HG03354 (cell line): Measurements from ENCODE around the gene GOLGA5.
"Not testable (repeated sequence)": the region's sequence is repeated elsewhere in the genome, so short reads cannot be mapped to it uniquely, and the experiment has no call there.

Source experiments
- ATAC-seq: cut with Tn5 transposase; IDR thresholded peaks from one replicate; pipeline ENCODE4 v1.9.1; 2021; ENCODE audit warnings: mild to moderate bottlenecking; ENCODE audit not compliant: unreplicated experiment, poor library complexity, severe bottlenecking

Gene GOLGA5

DNA sequence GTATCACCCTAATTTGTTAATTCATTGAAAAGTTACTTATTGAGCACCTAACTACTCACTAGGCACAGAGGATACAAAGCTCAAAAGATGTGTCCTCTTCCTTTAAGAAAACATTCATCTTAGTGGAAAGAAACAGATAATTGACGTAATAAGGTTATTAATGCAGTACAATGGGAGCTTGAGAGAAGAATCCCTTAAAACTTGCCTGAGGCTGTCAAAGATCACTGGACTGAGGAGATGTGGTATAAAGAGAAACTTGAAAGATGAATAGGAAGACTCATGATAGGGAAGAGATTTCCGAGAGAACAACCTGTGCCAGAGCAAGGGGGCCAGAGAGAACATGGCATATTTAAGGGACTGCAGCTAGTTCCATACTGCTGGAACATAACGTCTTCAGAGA, 19.1 kb downstream of the GOLGA5 start:
- no peak for ATAC-seq

DNA sequence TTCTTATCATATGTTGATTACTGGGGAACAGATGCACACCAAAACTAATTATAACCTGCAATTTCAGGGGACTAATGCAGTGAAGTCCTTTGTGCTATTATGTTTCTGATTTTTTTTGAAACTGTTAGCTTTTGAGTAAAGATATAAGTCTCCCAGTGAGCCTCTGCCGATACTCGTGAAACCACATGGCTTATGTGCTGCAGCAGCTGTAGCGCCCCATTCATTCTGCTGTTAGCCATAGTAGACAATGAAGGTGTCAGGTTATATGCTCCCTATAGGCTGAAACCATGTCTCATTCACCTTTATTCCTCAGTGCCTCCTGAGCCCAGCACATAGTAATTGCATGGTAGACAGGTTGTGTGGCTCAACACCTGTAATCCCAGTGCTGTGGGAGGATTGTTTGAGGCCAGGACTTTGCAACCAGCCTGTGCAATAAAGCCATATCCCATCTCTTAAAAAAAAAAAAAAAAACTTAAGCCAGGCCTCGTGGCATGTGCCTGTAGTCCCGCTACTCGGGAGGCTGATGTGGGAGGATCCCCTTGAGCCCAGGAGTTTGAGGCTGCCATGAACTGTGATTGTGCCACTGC, 25.0 kb downstream of the GOLGA5 start:
- ATAC-seq = no peak

- ATAC-seq = not testable (repeated sequence)
Observed at GRCh38 chr14:92819680-92820535, 25.8 kb downstream of the GOLGA5 start.

DNA sequence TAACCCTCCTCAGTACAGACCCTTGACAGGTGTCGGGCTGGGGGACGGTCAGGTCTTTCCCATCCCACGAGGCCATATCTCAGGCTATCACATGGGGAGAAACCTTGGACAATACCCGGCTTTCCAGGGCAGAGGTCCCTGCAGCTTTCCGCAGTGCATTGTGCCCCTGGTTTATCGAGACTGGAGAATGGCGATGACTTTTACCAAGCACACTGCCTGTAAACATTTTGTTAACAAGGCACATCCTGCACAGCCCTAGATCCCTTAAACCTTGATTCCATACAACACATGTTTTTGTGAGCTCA, 26.4 kb downstream of the GOLGA5 start:
- ATAC-seq = not testable (repeated sequence)

DNA sequence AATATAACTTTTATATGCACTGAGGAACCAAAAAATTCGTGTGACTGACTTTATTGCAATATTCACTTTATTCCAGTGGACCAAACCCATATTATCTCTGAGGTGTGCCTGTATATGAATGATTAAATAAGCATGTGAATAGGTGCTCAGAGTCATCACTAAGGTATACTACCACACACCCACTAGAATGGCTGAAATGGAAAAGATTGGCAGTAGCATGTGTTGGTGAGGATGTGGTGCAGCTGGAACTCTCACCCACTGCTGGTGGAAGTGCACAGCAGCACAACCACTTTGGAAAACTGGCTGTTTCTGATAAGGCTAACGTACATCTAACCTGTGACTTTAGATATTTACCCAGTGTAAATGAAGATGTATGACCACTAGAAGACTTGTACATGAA, 36.8 kb downstream of the GOLGA5 start:
- ATAC-seq = no peak

DNA sequence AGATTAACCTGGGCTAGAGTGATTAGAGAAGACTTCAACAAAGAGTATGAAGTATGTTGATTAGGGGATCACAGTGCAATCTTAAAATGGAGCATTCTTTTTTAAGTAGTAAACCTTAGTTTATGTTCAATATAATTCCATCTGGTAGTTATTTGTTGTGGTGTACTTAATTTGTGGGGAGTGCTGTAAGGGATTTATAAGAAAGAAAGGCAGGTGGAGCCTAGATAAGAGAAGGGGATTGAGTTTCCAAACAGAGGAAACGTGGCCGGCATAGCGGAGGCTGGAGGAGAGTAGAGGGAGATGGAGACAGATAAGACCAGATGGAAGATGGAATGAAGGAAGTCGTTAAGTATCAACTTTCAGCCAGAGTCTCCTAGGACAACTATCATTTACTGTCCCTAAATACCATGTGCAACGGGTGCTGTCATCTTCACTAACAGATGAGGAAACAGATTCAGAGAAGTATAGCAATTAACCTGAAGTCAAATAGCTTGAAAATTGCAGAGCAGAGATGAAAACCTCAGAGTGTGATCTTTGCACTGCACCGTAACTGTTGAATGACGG, 38.1 kb downstream of the GOLGA5 start:
- no peak for ATAC-seq

DNA sequence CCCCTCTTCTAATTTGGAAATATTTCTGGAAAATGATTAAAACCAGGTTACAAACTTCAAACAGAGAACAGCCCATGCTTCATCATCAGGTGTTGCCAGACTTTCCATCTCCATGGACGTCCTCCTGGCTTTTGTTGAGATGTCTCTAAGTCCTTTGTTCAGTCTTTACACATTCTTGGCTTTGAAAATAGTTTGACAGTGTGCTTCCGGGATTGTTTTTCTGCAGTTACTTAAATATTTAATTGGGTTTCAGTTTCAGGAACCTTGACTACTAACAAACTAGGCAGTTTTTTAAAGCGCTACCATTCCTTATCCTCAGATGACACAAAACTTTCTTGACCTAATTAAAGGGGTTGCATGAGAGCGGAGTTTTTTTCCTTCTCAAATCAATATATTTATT, 47.8 kb downstream of the GOLGA5 start:
- ATAC-seq = no peak

DNA sequence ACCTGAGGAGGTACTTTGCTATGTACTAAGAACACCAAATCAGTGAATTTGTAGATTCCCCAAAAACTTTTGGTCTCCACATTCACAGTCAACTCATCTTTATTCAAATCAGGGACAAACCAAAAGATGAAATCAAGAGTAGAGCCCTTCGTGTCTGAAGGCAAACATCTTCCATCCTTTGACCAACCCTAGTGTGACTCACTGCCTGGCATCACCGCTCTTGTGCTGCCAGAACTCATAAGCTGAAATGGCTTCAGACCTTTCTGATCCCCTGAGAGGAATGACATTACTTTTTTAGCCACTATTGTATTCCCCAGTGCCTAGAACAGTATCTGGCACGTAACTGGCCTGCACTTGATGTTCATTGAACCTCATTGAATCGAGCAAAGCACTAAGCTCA, 50.1 kb downstream of the GOLGA5 start:
- no peak for ATAC-seq

GRCh38 chr14:92846162-92846897, 52.2 kb downstream of the GOLGA5 start:
- peak; percentile 85 for ATAC-seq

- ATAC-seq = no peak
Observed at GRCh38 chr14:92847278-92847677, 53.2 kb downstream of the GOLGA5 start.

DNA sequence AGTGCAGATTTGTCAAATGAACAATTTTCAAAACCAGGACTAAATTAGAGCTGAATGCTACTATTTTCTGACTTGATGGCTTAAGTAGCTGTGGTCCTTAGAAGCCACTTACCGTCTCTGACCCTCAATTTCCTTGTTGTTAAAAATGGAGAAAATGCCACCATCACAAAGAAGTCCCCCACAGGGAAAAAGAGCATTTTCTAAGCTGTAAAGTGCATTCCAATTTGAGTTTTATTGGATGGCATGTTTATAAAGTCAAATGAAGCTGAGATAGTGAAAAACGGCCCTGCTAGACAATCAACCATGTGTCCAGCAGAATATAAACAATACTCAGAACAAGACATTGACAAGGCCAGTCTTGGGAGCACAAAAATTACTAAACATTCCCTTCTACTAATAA, 53.6 kb downstream of the GOLGA5 start:
- ATAC-seq = no peak

- no peak for ATAC-seq
Observed at GRCh38 chr14:92848887-92849286, 54.8 kb downstream of the GOLGA5 start.

DNA sequence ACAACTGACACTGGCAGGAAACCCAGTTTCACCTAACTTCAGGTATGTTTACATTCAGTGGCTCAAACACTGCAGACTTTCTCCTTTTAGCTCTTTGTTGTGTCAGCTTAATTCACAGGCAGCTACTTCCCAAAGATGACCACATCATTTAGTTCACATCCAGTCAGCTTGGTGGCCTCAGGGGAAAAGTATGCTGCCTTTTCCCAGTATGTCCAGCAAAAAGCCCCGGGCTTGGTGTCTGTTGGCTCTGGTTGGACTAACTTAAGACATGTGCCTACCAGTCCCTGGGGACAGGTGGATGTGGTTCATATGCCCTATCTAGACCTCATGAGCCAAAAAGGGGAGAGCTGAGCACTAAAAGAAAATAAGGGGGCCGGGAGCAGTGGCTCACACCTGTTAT, 56.4 kb downstream of the GOLGA5 start:
- ATAC-seq = no peak

GRCh38 chr14:92853136-92853535, 59.0 kb downstream of the GOLGA5 start:
- not testable (repeated sequence) for ATAC-seq

- no peak for ATAC-seq
Observed at GRCh38 chr14:92860049-92860840, 66.1 kb downstream of the GOLGA5 start.

DNA sequence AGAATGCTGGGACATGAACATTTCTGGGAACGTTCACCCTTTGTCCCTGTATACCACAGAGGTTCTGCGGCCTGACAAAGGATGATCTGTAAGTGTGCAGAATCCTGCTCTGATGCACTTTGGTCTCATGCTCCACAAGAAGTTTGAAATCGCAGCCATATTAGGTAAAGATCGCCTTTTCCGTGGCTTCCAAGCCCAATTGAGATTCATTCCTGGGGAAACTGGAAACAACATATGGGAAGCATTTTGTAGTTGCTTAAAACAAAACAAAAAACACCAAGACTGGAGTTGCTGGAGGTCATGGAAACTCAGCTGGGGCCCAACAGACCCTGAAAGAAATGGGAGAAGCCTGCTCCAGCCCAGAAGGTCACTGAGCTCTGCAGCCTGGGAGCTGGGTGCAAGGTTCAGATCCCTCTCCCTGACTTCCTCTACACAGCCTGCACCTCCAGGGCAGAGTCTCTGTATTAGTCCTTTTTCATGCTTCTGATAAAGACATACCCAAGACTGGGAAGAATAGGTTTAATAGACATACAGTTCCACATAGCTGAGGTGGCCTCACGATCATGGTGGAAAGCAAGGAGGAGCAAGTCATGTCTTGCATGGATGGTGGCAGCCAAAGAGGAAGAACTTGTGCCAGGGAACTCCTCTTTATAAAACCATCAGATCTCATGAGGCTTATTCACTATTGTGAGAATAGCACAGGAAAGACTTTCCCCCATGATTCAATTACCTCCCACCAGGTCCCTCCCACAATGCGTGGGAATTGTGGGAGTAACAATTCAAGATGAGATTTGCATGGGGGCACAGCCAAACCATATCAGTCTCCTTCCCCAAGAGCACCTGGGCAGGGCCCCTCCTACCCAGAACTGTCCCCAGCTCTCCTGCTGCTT, 68.0 kb downstream of the GOLGA5 start:
- no peak for ATAC-seq

DNA sequence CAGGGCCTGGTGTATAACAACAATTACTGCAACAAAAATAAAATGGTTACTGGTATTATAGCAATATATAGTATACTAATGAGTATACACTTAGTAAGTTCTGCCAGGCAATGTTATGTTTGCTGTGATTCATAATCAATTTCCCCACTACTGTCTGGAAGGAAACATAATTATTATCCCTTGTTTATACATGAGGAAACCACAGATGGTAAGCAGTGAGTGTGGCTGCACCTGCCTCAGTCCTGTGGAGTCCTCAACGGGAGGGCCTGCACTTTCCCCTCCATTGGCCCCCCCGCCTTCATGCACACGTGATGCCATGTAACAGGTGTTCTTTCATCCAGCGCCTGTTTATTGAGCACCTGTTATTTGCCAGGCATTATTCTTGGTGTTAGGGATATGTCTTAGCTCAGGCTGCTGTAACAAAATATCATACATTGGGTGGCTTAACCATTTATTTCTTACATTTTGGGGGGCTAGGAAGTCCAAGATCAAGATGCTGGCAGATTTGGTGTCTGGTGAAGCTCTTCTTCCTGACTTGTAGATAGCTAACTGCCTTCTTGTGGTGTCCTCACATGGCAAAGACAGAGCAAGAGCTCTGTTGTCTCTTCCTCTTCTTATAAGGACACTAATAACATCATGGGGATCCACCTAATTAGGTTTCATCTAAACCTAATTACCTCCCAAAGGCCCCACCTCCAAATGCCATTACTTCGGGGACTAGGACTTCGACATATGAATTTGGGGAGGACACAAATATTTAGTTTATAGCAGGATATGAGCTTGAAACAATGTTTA, 69.4 kb downstream of the GOLGA5 start:
- ATAC-seq = no peak

- no peak for ATAC-seq
Observed at GRCh38 chr14:92865674-92866073, 71.6 kb downstream of the GOLGA5 start.
